ENCODE data around the gene CELF4. TPM values are rescaled to one million over a fixed set of nuclear protein-coding genes. Genes with fewer than 3 reads are reported as not detected.

The CELF4 gene
- polyA plus RNA-seq, 1 experiment, result not detected

- ChIA-PET CTCF (no interaction called here), POLR2A (no interaction called here)
- H3K4me3 ChIP-seq (ENCODE audit: low read depth, low read length), result no peak overlapping the region
- no peak for DNase-seq (ENCODE audit: low read depth, low spot score)
- H3K9me3 ChIP-seq (ENCODE audit: control insufficient read depth, insufficient read depth, low read length), result no peaks in the 10 kb centered on the region
- no peaks in the 10 kb centered on the region for H3K27me3 ChIP-seq (ENCODE audit: control insufficient read depth, insufficient read depth, low read length)
- no peak for TF ChIP-seq CTCF (IDR thresholded peaks at IDR 0.05; ENCODE audit: low read depth, low read length)
- H3K27ac ChIP-seq (ENCODE audit: low read depth, low read length), result no peak overlapping the region
Measured at GRCh38 chr18:37298816-37299215, 266.8 kb downstream of the CELF4 start.

GRCh38 chr18:37297106-37297505, 268.5 kb downstream of the CELF4 start:
- POLR2A ChIA-PET, result no interaction called here
- no peak for TF ChIP-seq CTCF (IDR thresholded peaks at IDR 0.05; ENCODE audit: low read depth, low read length)
- CTCF ChIA-PET, result no interaction called here

GRCh38 chr18:37294951-37295350, 270.6 kb downstream of the CELF4 start:
- CTCF ChIA-PET, result no interaction called here
- no peaks in the 10 kb centered on the region for H3K27me3 ChIP-seq (ENCODE audit: control insufficient read depth, insufficient read depth, low read length)
- POLR2A ChIA-PET, result no interaction called here
- no peaks in the 10 kb centered on the region for H3K9me3 ChIP-seq (ENCODE audit: control insufficient read depth, insufficient read depth, low read length)
- DNase-seq (ENCODE audit: low read depth, low spot score), result no peak
- TF ChIP-seq CTCF (IDR thresholded peaks at IDR 0.05; ENCODE audit: low read depth, low read length), result peak; percentile 25; the same call in 1 of the 2 replicates
- no peak overlapping the region for H3K27ac ChIP-seq (ENCODE audit: low read depth, low read length)
- no peak overlapping the region for H3K4me3 ChIP-seq (ENCODE audit: low read depth, low read length)

More at GRCh38 chr18:37297106-37297505, 268.5 kb downstream of the CELF4 start:
- DNase-seq (ENCODE audit: low read depth, low spot score), result no peak
- H3K27ac ChIP-seq (ENCODE audit: low read depth, low read length), result no peak overlapping the region
- H3K9me3 ChIP-seq (ENCODE audit: control insufficient read depth, insufficient read depth, low read length), result no peaks in the 10 kb centered on the region
- no peak overlapping the region for H3K4me3 ChIP-seq (ENCODE audit: low read depth, low read length)
- H3K27me3 ChIP-seq (ENCODE audit: control insufficient read depth, insufficient read depth, low read length), result no peaks in the 10 kb centered on the region

GRCh38 chr18:37293359-37293758, 272.2 kb downstream of the CELF4 start:
- DNase-seq (ENCODE audit: low read depth, low spot score), result no peak
- Histone ChIP-seq H3K27me3 (ENCODE audit: control insufficient read depth, insufficient read depth, low read length) (no peaks in the 10 kb centered on the region), H3K9me3 (ENCODE audit: control insufficient read depth, insufficient read depth, low read length) (no peaks in the 10 kb centered on the region), H3K27ac (ENCODE audit: low read depth, low read length) (no peak overlapping the region), H3K4me3 (ENCODE audit: low read depth, low read length) (no peak overlapping the region)
- ChIA-PET POLR2A (no interaction called here), CTCF (no interaction called here)
- no peak for TF ChIP-seq CTCF (IDR thresholded peaks at IDR 0.05; ENCODE audit: low read depth, low read length)

GRCh38 chr18:37289423-37289822, 276.2 kb downstream of the CELF4 start:
- ChIA-PET CTCF (no interaction called here), POLR2A (no interaction called here)
- DNase-seq (ENCODE audit: low read depth, low spot score), result no peak

More at GRCh38 chr18:37289423-37289822, 276.2 kb downstream of the CELF4 start:
- TF ChIP-seq CTCF (IDR thresholded peaks at IDR 0.05; ENCODE audit: low read depth, low read length), result no peak
- H3K27me3 ChIP-seq (ENCODE audit: control insufficient read depth, insufficient read depth, low read length), result no peaks in the 10 kb centered on the region
- H3K4me3 ChIP-seq (ENCODE audit: low read depth, low read length), result no peak overlapping the region
- no peak overlapping the region for H3K27ac ChIP-seq (ENCODE audit: low read depth, low read length)
- no peaks in the 10 kb centered on the region for H3K9me3 ChIP-seq (ENCODE audit: control insufficient read depth, insufficient read depth, low read length)

Data from AG04450 (cell line).